ENCODE results near the gene UBE2E2. TPM values are rescaled to one million over a fixed set of nuclear protein-coding genes. Genes with fewer than 3 reads are reported as not detected.

Gene UBE2E2
- total and polyA plus RNA-seq, 2 of the 13 experiments (the other 11 are each of a cell fraction or from before 2014, with no cell fraction given), result 0.77 to 1.5 TPM

GRCh38 chr3:23164746-23165145 lies 38.4 kb upstream of the UBE2E2 start (continued):
- no peak for TF ChIP-seq ZNF407 (CRISPR knock-in tag; IDR thresholded peaks at IDR 0.05; ENCODE audit: not compliant biosample characterization)
- no peak for TF ChIP-seq ZNF790 (CRISPR knock-in tag; IDR thresholded peaks at IDR 0.05; ENCODE audit: borderline replicate concordance)
- no peak for TF ChIP-seq ZBTB26 (CRISPR knock-in tag; IDR thresholded peaks at IDR 0.05; ENCODE audit: borderline replicate concordance)

Measured in HepG2 (cell line).